ENCODE measurements around the gene SORBS1.

Gene SORBS1

DNA sequence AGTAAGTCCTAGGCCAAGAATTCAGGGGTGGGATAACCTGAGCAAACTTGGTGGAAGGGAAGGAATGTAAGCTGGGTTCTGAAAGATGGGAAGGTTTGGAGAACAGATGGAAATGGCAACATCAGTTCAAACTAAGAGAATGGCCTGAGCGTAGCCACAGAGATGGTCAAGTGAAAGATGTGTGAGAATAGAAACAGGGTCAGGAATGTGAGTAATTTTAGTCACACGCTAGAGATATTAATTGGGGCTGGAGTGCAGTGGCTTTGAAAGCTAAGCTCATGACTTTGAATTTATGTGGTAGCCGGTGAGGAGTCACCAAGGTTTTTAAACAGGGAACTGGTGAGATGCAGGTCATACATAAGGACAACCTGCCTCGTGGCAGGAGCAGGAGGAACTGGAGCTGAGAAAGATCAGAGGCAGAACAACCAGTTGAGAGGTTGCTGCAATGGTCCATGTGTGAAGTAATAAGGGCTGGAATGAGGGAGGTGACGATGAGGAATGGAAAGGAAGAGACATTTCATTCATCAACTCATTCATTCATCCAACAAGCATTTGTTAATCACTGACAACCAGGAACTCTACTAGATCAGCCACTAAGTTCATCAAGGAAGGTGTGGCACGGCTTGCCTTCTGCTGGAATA is 12.9 kb upstream of the SORBS1 start:
- no peak overlapping the region for H3K4me3 ChIP-seq (ENCODE audit: low read depth, low read length)
- TF ChIP-seq, protein P1, sequence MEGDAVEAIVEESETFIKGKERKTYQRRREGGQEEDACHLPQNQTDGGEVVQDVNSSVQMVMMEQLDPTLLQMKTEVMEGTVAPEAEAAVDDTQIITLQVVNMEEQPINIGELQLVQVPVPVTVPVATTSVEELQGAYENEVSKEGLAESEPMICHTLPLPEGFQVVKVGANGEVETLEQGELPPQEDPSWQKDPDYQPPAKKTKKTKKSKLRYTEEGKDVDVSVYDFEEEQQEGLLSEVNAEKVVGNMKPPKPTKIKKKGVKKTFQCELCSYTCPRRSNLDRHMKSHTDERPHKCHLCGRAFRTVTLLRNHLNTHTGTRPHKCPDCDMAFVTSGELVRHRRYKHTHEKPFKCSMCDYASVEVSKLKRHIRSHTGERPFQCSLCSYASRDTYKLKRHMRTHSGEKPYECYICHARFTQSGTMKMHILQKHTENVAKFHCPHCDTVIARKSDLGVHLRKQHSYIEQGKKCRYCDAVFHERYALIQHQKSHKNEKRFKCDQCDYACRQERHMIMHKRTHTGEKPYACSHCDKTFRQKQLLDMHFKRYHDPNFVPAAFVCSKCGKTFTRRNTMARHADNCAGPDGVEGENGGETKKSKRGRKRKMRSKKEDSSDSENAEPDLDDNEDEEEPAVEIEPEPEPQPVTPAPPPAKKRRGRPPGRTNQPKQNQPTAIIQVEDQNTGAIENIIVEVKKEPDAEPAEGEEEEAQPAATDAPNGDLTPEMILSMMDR (IDR thresholded peaks at IDR 0.05; ENCODE audit: low read depth, low read length) = no peak

DNA sequence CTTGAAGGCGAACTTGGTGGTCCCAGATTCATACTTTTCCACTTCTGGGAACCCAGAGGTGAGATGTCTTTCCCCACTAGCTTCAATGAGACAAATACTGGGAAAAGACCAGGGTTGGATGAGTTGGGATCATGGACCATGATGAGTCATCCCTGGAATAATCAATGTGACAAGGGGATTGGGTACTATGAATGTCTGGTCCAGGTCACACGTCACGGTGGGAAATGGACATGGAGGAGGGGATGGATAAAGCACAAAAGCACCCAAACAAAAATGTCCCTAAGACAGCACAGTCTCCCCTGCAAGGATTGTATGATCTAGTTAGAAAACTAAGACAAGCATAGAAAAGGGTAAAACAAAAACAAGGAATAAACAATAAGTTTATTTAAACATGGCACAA is 12.4 kb upstream of the SORBS1 start:
- TF ChIP-seq, protein P1 (IDR thresholded peaks at IDR 0.05; ENCODE audit: low read depth, low read length) = no peak

DNA sequence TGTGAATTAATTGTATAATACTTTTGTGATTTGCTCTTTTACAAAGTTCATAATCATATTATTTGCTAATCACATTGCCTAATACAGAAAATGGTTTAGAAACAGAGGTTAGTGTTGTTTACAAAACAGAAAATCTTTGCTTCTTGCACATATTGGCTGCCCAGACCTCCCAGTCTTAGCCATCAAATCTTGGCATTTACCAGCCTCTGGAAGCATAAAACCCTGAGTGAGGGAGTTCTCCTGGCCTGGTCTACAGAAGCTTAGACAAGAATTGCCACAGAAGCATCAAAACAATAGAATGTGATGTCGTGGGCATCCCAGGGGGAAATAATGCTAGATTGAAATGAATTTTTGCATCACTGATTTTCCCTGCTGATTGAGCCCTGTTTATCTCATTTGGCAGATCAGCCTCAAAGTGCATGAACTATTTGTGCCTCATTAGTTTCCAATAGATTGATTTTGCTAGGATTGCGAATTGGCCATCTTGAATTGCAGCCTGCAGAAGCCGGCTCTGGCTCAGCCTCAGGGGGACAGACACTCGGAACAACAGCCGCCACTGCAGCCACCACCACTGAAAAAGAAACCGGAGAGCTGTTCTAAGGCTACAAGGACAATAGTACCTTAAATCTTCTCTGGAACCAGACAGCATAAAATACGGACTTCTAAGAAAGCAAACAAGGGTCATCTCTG is 11.1 kb upstream of the SORBS1 start:
- TF ChIP-seq, protein P1 (IDR thresholded peaks at IDR 0.05; ENCODE audit: low read depth, low read length) = no peak

More for the DNA sequence above, 12.4 kb upstream of the SORBS1 start:
- no peak overlapping the region for H3K4me3 ChIP-seq (ENCODE audit: low read depth, low read length)

DNA sequence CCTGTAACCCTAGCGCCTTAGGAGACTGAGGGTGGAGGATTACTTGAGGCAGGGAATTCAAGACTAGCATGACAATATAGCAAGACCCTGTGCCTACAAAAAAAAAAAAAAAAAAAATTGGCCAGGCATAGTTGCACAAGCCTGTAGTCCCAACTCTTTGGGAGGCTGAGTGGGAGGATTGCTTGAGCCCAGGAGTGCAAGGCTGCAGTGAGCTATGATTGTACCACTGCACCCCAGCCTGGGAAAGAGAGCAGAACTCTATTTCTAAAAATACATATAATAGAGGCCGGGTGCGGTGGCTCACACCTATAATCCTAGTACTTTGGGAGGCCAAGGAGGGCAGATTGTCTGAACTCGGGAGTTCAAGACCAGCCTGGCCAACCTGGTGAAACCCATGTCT is 10.2 kb upstream of the SORBS1 start:
- TF ChIP-seq, protein P1 (IDR thresholded peaks at IDR 0.05; ENCODE audit: low read depth, low read length) = no peak

More for the DNA sequence above, 11.1 kb upstream of the SORBS1 start:
- no peak overlapping the region for H3K4me3 ChIP-seq (ENCODE audit: low read depth, low read length)

DNA sequence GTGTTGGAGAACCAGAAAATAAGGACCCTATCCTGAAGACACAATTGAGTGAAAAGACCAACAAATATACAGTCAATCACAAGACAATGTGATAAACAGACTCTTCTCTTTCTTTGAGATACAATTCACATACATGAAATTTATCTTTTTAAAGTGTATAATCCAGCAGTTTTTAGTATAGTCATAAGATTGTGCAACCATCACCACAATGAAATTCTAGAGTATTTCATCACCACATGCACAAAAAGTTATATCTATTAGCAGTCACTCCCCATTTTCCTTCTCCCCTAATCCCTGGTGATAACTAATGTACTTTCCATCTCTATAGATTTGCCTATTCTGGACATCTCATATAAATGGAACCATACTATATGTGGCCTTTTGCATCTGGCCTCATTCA is 8.2 kb upstream of the SORBS1 start:
- TF ChIP-seq, protein P1 (IDR thresholded peaks at IDR 0.05; ENCODE audit: low read depth, low read length) = no peak
- no peak overlapping the region for H3K4me3 ChIP-seq (ENCODE audit: low read depth, low read length)

More for the DNA sequence above, 10.2 kb upstream of the SORBS1 start:
- H3K4me3 ChIP-seq (ENCODE audit: low read depth, low read length) = no peak overlapping the region

DNA sequence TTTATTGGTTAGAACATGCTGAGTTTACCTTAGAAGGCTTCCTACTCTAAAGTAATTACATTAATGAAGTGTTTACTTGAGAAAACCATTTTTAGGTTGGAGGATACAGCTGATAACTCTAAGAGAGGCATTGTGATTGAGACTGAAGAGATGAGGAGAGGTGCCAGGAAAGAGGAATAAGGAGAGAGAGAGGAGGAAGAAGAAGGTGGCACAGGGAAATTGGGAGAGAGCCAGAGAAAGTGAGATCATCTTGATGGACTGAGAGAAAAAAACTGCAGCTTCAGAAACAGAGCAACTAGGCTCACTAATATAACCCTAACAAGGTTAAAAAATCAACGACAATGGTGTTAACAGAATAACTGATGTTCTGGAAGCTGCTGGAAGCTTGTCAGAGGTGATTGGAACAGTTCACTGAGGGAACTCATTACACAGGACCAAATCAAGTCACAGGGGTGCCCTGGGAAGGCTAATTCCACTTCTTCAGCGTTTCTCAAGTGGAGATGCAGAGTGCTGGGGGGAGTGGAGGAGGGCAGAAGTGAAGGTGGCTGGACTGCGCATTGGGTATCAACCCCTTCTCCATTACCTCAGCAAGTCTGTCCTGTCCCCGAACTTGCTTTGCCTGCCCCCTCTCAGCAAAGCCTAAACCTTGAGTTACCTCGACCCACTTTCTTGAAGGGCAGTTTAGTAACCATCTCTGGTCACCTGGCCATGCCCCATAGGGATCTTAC is 6.9 kb upstream of the SORBS1 start:
- TF ChIP-seq, protein P1 (IDR thresholded peaks at IDR 0.05; ENCODE audit: low read depth, low read length) = no peak
- H3K4me3 ChIP-seq (ENCODE audit: low read depth, low read length) = no peak overlapping the region

DNA sequence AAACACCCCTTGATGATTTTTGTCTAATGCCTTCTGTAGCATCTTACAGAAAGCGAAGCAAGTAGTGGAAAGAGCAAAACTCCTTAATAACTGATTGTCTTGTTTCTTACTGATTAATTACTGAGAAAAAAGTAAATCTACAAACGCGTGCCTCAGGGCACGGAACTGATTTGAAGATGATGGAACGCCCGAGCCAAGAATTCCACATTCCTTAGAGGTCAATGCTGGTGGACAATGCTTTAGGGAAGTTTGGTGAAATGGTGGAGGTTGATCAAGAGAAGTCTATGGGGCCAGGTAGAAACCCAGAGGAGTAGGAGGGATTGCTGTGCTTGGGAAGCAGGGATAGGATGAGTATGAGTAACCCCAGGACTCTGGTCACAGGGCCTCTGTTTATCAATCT is 5.0 kb upstream of the SORBS1 start:
- H3K4me3 ChIP-seq (ENCODE audit: low read depth, low read length) = no peak overlapping the region
- TF ChIP-seq, protein P1 (IDR thresholded peaks at IDR 0.05; ENCODE audit: low read depth, low read length) = no peak
